CD4-positive, alpha-beta T cell treated with Interleukin-17A for 1 hour (primary cell): Measurements from ENCODE around the gene SIGLEC15.
A peak's percentile ranks its signal among the peaks of the same experiment; 100 is the strongest.
"Not testable (repeated sequence)": the region's sequence is repeated elsewhere in the genome, so short reads cannot be mapped to it uniquely, and the experiment has no call there.

ENCODE experiments used
- DNase-seq: peaks from one replicate; pipeline ENCODE4 v3.0.0-alpha.2; 2020

The SIGLEC15 gene

GRCh38 chr18:45847119-45847518 lies 21.6 kb downstream of the SIGLEC15 start:
- DNase-seq = no peak

- DNase-seq = not testable (repeated sequence)
Measured at GRCh38 chr18:45848643-45849042, 23.2 kb downstream of the SIGLEC15 start.

- no peak for DNase-seq
Measured at GRCh38 chr18:45849529-45849928, 24.1 kb downstream of the SIGLEC15 start.

- no peak for DNase-seq
Measured at GRCh38 chr18:45850021-45850420, 24.5 kb downstream of the SIGLEC15 start.

- no peak for DNase-seq
Measured at GRCh38 chr18:45851161-45851925, 25.9 kb downstream of the SIGLEC15 start.

- DNase-seq = no peak
Measured at GRCh38 chr18:45852631-45853030, 27.2 kb downstream of the SIGLEC15 start.

GRCh38 chr18:45854036-45854586 lies 28.6 kb downstream of the SIGLEC15 start:
- no peak for DNase-seq

- DNase-seq = no peak
Measured at GRCh38 chr18:45856531-45856930, 31.1 kb downstream of the SIGLEC15 start.

- DNase-seq = no peak
Measured at GRCh38 chr18:45859334-45859733, 33.9 kb downstream of the SIGLEC15 start.

- DNase-seq = no peak
Measured at GRCh38 chr18:45860492-45860891, 35.0 kb downstream of the SIGLEC15 start.

GRCh38 chr18:45860971-45861370 lies 35.5 kb downstream of the SIGLEC15 start:
- DNase-seq = no peak

GRCh38 chr18:45861926-45862325 lies 36.5 kb downstream of the SIGLEC15 start:
- DNase-seq = no peak

GRCh38 chr18:45863469-45863868 lies 38.0 kb downstream of the SIGLEC15 start:
- no peak for DNase-seq

GRCh38 chr18:45864081-45864480 lies 38.6 kb downstream of the SIGLEC15 start:
- no peak for DNase-seq

- DNase-seq = no peak
Measured at GRCh38 chr18:45865466-45865865, 40.0 kb downstream of the SIGLEC15 start.

- DNase-seq = no peak
Measured at GRCh38 chr18:45870419-45870818, 44.9 kb downstream of the SIGLEC15 start.

- no peak for DNase-seq
Measured at GRCh38 chr18:45871431-45872084, 46.1 kb downstream of the SIGLEC15 start.

GRCh38 chr18:45874491-45875184 lies 49.2 kb downstream of the SIGLEC15 start:
- DNase-seq = peak; percentile 69

GRCh38 chr18:45876161-45876560 lies 50.7 kb downstream of the SIGLEC15 start:
- no peak for DNase-seq

GRCh38 chr18:45877403-45877802 lies 51.9 kb downstream of the SIGLEC15 start:
- no peak for DNase-seq

- DNase-seq = peak; percentile 69
Measured at GRCh38 chr18:45879681-45880655, 54.5 kb downstream of the SIGLEC15 start.

GRCh38 chr18:45880876-45881558 lies 55.5 kb downstream of the SIGLEC15 start:
- DNase-seq = no peak
